ENCODE data around the gene DLG1. TPM values are rescaled to one million over a fixed set of nuclear protein-coding genes. Genes with fewer than 3 reads are reported as not detected.

DLG1 gene
- total and polyA plus RNA-seq, 2 experiments from 2014 or later: 27.6 to 98.0 TPM

DNA sequence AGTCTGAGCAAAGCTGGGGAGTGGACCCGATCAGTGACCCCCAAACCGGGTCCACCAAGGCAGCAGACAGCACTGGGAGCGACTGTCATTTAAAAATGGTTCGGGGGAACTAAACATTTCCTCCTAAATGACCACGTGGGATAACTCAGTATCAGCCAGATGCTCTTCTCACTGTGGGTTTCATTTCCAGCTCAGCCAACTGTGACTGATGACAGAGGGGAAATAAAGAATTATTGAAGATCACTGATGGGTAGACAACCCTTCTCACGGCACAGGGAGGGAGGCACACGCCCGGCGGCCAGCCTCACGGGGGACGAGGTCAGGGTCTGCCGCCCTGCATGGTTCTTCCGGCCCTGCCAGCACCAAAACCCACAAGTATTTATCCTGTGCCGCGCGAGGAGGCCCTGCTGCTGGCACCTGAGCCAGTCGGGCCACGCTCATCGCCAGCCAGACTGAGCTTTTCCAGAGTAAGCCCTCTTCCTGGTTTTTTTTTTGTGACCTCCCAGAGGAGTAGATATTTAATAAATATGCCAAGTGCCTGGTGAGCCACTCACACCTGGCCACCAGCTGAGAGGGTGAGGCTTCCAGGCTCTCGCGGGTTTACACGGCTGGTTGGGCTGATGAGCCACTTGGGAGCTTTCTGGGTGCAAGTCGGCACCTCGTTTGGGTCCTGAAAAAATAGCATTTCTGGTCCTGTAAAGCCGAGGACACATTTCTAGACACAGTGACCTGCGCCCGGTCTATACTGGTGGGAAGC, 275.0 kb downstream of the DLG1 start:
- no peaks in the 10 kb centered on the region for H3K9me2 ChIP-seq (ENCODE audit: insufficient read depth)
- no peak overlapping the region for H2AFZ ChIP-seq
- H3K27me3 ChIP-seq (ENCODE audit: insufficient read depth): peaks cover 6% of the 10 kb centered on the region
- H3K27ac Mint-ChIP-seq: no peak overlapping the region
- no peak overlapping the region; the same call in 2 of the 3 replicates for H3K4me3 Mint-ChIP-seq
- no peak overlapping the region for H3K4me3 ChIP-seq
- no peak overlapping the region for H3K4me2 ChIP-seq
- H3K36me3 ChIP-seq (ENCODE audit: insufficient read depth): no peaks in the 10 kb centered on the region
- no peaks in the 10 kb centered on the region for H3K9me3 Mint-ChIP-seq
- H4K20me1 ChIP-seq (replicated peaks; ENCODE audit: insufficient read depth): no peaks in the 10 kb centered on the region
- no peak overlapping the region for H3K27ac ChIP-seq (ENCODE audit: low read depth)
- TF ChIP-seq NANOG (IDR thresholded peaks at IDR 0.05; ENCODE audit: borderline replicate concordance): no peak
- TF ChIP-seq JUNB (IDR thresholded peaks at IDR 0.05; ENCODE audit: unreplicated experiment): no peak
- TF ChIP-seq CREB1 (CRISPR knock-in tag; IDR thresholded peaks at IDR 0.05; ENCODE audit: low read depth): no peak
- no peak for TF ChIP-seq EZH2 (IDR thresholded peaks at IDR 0.05; ENCODE audit: low read depth, unreplicated experiment)
- TF ChIP-seq, protein P1, sequence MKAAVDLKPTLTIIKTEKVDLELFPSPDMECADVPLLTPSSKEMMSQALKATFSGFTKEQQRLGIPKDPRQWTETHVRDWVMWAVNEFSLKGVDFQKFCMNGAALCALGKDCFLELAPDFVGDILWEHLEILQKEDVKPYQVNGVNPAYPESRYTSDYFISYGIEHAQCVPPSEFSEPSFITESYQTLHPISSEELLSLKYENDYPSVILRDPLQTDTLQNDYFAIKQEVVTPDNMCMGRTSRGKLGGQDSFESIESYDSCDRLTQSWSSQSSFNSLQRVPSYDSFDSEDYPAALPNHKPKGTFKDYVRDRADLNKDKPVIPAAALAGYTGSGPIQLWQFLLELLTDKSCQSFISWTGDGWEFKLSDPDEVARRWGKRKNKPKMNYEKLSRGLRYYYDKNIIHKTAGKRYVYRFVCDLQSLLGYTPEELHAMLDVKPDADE (IDR thresholded peaks at IDR 0.05): no peak
- no peak for TF ChIP-seq POLR2AphosphoS5 (IDR thresholded peaks at IDR 0.05; ENCODE audit: low read depth)
- TF ChIP-seq STAT1 (IDR thresholded peaks at IDR 0.05; ENCODE audit: unreplicated experiment): no peak
- TF ChIP-seq, protein P2, sequence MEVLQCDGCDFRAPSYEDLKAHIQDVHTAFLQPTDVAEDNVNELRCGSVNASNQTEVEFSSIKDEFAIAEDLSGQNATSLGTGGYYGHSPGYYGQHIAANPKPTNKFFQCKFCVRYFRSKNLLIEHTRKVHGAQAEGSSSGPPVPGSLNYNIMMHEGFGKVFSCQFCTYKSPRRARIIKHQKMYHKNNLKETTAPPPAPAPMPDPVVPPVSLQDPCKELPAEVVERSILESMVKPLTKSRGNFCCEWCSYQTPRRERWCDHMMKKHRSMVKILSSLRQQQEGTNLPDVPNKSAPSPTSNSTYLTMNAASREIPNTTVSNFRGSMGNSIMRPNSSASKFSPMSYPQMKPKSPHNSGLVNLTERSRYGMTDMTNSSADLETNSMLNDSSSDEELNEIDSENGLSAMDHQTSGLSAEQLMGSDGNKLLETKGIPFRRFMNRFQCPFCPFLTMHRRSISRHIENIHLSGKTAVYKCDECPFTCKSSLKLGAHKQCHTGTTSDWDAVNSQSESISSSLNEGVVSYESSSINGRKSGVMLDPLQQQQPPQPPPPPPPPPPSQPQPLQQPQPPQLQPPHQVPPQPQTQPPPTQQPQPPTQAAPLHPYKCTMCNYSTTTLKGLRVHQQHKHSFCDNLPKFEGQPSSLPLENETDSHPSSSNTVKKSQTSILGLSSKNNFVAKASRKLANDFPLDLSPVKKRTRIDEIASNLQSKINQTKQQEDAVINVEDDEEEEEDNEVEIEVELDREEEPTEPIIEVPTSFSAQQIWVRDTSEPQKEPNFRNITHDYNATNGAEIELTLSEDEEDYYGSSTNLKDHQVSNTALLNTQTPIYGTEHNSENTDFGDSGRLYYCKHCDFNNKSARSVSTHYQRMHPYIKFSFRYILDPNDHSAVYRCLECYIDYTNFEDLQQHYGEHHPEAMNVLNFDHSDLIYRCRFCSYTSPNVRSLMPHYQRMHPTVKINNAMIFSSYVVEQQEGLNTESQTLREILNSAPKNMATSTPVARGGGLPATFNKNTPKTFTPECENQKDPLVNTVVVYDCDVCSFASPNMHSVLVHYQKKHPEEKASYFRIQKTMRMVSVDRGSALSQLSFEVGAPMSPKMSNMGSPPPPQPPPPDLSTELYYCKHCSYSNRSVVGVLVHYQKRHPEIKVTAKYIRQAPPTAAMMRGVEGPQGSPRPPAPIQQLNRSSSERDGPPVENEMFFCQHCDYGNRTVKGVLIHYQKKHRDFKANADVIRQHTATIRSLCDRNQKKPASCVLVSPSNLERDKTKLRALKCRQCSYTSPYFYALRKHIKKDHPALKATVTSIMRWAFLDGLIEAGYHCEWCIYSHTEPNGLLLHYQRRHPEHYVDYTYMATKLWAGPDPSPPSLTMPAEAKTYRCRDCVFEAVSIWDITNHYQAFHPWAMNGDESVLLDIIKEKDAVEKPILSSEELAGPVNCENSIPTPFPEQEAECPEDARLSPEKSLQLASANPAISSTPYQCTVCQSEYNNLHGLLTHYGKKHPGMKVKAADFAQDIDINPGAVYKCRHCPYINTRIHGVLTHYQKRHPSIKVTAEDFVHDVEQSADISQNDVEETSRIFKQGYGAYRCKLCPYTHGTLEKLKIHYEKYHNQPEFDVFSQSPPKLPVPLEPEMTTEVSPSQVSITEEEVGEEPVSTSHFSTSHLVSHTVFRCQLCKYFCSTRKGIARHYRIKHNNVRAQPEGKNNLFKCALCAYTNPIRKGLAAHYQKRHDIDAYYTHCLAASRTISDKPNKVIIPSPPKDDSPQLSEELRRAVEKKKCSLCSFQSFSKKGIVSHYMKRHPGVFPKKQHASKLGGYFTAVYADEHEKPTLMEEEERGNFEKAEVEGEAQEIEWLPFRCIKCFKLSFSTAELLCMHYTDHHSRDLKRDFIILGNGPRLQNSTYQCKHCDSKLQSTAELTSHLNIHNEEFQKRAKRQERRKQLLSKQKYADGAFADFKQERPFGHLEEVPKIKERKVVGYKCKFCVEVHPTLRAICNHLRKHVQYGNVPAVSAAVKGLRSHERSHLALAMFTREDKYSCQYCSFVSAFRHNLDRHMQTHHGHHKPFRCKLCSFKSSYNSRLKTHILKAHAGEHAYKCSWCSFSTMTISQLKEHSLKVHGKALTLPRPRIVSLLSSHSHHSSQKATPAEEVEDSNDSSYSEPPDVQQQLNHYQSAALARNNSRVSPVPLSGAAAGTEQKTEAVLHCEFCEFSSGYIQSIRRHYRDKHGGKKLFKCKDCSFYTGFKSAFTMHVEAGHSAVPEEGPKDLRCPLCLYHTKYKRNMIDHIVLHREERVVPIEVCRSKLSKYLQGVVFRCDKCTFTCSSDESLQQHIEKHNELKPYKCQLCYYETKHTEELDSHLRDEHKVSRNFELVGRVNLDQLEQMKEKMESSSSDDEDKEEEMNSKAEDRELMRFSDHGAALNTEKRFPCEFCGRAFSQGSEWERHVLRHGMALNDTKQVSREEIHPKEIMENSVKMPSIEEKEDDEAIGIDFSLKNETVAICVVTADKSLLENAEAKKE (CRISPR knock-in tag; IDR thresholded peaks at IDR 0.05): no peak
- TF ChIP-seq, protein P3, sequence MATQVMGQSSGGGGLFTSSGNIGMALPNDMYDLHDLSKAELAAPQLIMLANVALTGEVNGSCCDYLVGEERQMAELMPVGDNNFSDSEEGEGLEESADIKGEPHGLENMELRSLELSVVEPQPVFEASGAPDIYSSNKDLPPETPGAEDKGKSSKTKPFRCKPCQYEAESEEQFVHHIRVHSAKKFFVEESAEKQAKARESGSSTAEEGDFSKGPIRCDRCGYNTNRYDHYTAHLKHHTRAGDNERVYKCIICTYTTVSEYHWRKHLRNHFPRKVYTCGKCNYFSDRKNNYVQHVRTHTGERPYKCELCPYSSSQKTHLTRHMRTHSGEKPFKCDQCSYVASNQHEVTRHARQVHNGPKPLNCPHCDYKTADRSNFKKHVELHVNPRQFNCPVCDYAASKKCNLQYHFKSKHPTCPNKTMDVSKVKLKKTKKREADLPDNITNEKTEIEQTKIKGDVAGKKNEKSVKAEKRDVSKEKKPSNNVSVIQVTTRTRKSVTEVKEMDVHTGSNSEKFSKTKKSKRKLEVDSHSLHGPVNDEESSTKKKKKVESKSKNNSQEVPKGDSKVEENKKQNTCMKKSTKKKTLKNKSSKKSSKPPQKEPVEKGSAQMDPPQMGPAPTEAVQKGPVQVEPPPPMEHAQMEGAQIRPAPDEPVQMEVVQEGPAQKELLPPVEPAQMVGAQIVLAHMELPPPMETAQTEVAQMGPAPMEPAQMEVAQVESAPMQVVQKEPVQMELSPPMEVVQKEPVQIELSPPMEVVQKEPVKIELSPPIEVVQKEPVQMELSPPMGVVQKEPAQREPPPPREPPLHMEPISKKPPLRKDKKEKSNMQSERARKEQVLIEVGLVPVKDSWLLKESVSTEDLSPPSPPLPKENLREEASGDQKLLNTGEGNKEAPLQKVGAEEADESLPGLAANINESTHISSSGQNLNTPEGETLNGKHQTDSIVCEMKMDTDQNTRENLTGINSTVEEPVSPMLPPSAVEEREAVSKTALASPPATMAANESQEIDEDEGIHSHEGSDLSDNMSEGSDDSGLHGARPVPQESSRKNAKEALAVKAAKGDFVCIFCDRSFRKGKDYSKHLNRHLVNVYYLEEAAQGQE (IDR thresholded peaks at IDR 0.05; ENCODE audit: unreplicated experiment): no peak
- TF ChIP-seq, protein P4, sequence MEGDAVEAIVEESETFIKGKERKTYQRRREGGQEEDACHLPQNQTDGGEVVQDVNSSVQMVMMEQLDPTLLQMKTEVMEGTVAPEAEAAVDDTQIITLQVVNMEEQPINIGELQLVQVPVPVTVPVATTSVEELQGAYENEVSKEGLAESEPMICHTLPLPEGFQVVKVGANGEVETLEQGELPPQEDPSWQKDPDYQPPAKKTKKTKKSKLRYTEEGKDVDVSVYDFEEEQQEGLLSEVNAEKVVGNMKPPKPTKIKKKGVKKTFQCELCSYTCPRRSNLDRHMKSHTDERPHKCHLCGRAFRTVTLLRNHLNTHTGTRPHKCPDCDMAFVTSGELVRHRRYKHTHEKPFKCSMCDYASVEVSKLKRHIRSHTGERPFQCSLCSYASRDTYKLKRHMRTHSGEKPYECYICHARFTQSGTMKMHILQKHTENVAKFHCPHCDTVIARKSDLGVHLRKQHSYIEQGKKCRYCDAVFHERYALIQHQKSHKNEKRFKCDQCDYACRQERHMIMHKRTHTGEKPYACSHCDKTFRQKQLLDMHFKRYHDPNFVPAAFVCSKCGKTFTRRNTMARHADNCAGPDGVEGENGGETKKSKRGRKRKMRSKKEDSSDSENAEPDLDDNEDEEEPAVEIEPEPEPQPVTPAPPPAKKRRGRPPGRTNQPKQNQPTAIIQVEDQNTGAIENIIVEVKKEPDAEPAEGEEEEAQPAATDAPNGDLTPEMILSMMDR (conservative IDR thresholded peaks at IDR 0.05; ENCODE audit: low read depth in 2 of 2): no peak
- no peak for TF ChIP-seq EZH2phosphoT487 (IDR thresholded peaks at IDR 0.05; ENCODE audit: unreplicated experiment)
- no peak for TF ChIP-seq ZNF331 (CRISPR knock-in tag; IDR thresholded peaks at IDR 0.05; ENCODE audit: low read depth)
- TF ChIP-seq ZNF114 (CRISPR knock-in tag; IDR thresholded peaks at IDR 0.05): no peak
- H3K27me3 Mint-ChIP-seq (ENCODE audit: insufficient read depth, low read depth, poor library complexity): peaks cover 27% of the 10 kb centered on the region
- H3K79me2 ChIP-seq (replicated peaks; ENCODE audit: insufficient read depth): no peaks in the 10 kb centered on the region
- H3K36me3 Mint-ChIP-seq (ENCODE audit: low read depth): no peaks in the 10 kb centered on the region
- ATAC-seq (no peak), DNase-seq (ENCODE audit: low spot score) (no peak)
- H3K4me1 ChIP-seq (ENCODE audit: insufficient read depth): peaks cover 8% of the 10 kb centered on the region; the same call in 1 of the 2 replicates
- peaks cover 42% of the 10 kb centered on the region for H3K4me1 Mint-ChIP-seq
- H3F3A ChIP-seq (replicated peaks; ENCODE audit: low read depth): no peaks in the 10 kb centered on the region
